8988T (cell line): ENCODE data around the gene CCNI2.

ENCODE experiments used
- DNase-seq: peaks from one replicate; pipeline ENCODE4 v3.0.0; 2011

CCNI2 gene, protein sequence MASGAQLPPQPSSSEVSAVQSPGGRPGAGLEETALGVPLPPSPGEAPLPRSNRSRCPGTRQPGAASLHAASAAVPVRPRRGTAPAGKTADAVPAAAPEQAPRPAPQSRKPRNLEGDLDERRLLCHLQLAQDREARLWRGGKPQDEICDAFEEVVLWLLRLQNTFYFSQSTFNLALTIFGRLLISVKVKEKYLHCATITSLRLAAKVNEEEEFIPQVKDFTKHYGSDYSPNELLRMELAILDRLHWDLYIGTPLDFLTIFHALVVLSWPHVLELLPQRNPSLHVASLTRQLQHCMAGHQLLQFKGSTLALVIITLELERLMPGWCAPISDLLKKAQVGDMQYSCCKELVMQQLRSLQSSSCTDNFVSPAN

DNA sequence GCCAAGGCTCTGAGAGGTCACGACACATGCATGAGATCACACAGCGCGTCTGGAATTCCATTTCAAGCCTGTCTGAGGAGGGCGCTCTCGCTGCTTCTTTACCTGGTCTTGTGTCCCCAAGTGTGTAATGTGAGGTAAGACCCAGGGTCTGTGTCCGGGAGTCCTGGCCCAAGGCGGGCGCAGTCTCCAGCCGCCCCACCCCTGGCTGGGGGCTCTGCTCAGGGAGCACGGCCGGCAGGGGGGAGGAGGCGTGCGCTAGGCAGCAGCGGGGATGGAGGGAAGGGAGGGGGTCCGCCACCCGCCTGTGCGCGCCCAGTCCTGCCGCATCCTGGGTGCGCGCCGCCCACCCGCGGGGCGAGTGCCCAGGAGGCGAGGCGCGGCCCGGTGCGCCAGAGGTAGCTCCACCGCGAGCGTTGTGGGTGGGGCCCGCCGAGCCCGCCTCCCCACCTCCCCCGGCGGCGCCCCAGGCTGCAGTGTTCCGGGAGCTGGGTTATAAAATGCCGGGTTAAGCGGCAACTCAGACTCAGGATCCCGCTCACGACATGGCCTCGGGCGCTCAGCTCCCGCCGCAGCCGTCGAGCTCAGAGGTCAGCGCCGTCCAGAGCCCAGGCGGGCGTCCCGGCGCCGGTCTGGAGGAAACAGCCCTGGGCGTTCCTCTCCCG is at the start of gene CCNI2:
Gene CCNI2 (plus strand): TSS at position 473 of the 662 bp plus-strand sequence. CDS start 70 bp downstream, at position 543.
- DNase-seq = peak; percentile 72

- DNase-seq = no peak
Observed at GRCh38 chr5:132704875-132705274, 42.4 kb upstream of the CCNI2 start.

GRCh38 chr5:132708645-132709044 is 38.6 kb upstream of the CCNI2 start:
- DNase-seq = no peak

GRCh38 chr5:132714456-132715307 is 32.5 kb upstream of the CCNI2 start:
- DNase-seq = no peak

DNA sequence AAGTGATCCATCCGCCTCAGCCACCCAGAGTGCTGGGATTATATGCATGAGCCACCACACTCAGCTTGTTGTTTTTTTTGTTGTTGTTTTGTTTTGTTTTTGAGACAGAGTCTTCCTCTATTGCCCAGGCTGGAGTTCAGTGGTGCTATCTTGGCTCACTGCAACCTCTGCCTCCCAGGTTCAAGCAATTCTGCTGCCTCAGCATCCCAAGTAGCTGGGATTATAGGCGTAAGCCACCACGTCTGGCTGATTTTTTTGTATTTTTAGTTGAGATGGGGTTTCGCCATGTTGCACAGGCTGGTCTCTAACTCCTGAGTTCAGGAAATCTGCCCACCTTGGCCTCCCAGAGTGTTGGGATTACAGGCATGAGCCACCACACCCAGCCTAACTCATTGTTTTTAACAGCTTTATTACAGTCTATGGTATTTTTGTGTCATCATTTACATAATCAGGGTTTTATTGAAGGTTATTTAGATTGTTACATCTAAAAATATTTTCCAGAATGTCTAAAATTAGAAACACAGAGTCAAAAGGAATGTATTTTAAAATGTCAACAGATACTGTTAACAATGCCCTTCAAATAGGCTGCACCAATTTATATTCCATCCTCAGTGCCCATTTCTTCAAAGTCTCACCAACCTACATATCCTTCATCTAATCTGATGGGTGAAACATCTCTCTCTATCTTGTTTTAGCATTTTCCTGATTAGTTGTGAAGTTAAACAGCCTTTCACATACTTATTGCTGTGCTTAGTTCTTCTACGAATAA is 28.5 kb upstream of the CCNI2 start:
- DNase-seq = no peak

- DNase-seq = no peak
Observed at GRCh38 chr5:132725745-132726144, 21.5 kb upstream of the CCNI2 start.

DNA sequence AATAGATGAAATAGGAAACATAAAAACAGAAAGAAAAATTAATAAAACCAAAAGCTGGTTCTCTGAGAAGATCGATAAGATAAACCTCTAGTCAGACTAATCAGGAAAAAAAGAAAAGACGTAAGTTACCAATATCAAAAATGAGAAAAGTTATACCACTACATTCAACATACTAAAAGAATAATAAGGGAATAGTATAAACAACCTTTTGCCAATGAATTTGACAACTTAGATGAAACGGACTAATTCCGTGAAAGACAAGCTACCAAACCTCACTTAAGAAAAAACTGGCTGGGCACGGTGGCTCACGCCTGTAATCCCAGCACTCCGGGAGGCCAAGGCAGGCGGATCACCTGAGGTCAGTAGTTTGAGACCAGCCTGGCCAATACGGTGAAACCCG is 17.3 kb upstream of the CCNI2 start:
- no peak for DNase-seq

- no peak for DNase-seq
Observed at GRCh38 chr5:132733499-132734148, 13.6 kb upstream of the CCNI2 start.

DNA sequence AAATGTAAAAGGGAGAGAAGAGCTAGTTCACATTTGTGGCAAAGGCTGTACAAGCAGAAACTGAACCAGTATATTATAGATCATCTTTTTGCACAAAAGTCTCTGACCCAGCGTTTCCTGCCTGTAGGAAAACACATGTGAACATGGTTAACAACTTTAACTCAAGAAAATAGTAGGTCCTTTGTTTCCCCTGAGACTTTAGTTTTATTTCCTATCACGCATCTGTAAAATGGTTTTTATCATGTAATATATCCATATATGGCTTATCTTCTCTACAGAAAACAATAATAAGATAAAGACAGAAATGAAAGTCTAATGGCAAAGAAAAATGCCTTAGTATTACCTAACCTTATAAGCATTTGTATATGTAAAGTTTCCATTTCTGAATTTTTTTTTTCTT is 12.5 kb upstream of the CCNI2 start:
- no peak for DNase-seq

- peak; percentile 93 for DNase-seq
Observed at GRCh38 chr5:132736853-132737833, 10.1 kb upstream of the CCNI2 start, which contains the start of gene KIF3A. Gene KIF3A (minus strand): TSS chr5:132737546. CDS start chr5:132737419, 127 bp downstream.

DNA sequence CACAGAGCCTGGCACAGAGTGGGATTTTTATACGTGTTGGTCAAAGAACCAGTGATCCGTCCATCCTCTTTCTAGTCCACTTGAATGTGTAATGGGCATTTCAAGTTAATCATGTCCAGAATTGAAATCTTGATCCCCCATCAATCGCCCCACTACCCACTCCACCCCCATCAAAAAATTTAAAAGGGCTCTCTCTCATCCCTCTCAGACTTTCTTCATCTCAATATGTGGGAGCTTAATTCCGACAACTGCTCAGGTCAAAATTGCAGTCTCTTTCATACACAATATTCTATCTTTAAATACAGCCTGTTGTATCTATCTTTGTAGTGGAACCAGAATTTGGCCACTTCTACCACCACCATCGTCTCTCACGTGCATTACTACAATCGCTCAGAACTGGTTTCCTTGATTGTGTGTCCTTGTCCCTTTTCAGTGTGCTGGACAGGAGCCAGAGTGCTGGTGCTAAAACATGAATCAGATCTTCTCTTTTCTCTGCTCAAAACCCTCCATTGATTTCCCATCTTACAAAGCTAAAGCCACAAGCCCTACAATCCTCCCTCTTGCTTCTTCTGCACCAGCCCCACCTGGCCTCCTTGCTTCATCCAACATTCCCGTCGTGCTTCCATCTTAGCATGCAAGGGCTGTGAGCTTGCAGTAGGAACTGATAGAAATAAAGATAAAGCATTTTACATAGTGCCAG is 9.1 kb upstream of the CCNI2 start:
- DNase-seq = no peak

DNA sequence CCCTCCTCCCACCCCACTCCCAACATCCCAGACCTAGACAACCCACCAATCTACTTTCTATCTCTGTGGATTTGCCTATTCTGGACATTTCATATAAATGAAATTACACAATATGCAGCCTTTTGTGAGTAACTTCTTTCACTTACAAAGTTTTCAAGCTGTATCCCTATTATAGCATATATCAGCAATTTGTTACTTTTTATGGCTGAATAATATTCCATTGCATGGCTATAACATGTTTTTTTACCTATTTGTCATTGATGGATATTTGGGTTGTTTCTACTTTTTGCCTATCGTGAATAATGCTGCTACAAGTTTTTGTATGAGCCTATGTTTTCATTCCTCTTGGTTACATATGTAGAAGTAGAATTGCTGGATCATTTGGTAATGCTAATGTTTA is 8.0 kb upstream of the CCNI2 start:
- DNase-seq = no peak

DNA sequence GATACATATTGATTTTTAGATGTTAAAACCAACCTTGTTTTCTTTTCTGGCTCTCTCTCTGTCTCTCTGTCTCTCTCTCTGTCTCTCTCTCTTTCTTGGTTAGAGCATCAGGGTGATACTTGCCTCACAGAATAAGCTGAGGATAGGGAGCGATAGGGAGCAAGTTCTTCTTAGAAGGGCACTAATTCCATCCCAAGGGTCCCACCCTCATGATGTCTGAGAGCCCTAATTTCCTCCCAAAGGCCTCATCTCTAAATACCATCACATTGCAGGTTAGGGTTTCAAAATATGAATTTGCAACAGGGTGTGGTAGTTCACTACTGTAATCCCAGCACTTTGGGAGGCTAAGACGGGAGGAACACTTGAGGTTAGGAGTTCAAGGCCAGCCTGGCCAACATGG is 5.1 kb upstream of the CCNI2 start:
- DNase-seq = no peak

DNA sequence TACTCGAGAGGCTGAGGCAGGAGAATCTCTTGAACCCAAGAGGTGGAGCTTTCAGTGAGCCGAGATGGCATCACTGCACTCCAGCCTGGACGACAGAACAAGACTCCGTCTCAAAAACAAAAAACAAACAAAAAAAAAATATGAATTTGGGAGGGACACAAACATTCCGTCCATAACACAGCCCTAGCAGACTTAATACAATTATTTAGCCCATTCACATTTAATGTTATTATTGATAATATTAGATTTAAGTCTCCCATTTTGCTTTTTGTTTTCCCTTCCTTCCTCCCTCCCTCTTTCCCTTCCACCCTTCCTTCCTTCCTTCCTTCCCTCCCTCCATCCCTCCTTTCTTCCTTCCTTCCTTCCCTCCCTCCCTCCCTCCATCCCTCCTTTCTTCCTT is 4.6 kb upstream of the CCNI2 start:
- no peak for DNase-seq

- DNase-seq = no peak
Observed at GRCh38 chr5:132744659-132745058, 2.6 kb upstream of the CCNI2 start.

DNA sequence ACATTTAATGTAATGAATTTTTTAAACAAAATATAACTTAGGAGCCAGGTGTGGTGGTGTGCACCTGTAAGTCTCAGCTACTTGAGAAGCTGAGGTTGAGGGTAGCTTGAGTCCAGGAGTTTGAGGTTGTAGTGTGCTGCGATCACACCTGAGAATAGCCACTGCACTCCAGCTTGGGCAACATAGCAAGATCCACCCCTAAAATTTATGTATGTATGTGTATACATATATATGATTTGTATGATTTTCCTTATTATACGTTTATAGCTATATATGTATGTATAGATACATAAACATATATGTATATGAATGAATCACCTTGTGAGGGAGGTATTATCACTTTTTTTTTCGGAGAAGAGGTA is 653 bp upstream of the CCNI2 start:
- DNase-seq = no peak

- no peak for DNase-seq
Observed at GRCh38 chr5:132747616-132748440, 602 bp downstream of the CCNI2 start.

DNA sequence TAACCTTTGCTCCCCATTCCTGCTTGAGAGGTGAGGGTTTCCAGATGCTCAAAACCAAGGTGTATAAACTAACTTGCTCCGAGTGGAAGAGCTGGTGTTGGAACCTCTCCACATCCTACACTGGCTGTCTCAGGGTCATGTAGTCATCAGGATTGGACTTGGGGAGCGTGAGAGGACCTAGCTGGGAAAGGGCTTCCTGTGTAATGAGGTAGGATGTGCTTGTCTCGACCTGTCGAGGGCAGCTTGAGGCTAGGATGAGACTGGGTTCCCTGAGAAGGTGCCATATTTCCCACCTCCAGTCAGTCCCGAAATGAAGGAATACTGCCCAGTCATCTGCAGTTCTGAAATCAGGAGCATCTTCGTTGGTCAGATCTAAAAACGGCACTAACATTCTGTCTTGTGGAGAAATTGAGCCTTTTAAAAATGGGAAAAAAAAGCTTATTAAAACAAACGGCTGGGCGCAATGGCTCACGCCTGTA is 1.3 kb downstream of the CCNI2 start:
- no peak for DNase-seq

DNA sequence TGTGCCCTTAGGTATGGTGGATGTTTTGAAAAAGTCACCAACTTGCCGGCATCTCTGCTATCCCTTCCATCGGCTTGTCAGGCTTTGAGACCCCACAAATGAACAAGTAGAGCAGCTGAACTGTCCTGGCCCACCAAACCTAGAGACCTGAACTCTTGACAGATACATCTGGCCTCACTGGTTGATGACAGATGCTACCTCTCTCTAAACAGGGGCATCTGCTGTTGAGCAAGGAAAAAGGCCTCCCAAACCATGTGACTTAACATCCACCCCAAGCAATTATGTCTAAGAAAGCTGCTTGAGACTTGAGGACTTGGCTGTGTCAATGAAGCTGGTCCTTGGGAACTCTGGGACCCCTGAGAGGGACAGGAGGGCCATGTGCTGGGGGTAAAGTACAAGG is 2.3 kb downstream of the CCNI2 start:
- DNase-seq = no peak
